DOHH2 (cell line): Measurements from ENCODE around the gene SLC39A6.

Experiments used
- EZH2phosphoT487 ChIP-seq: fragments of 200-600 bp; sonication (generic); IDR thresholded peaks from 2 replicates; pipeline ENCODE4 v1.6.1; 2017; ENCODE audit warnings: borderline replicate concordance, mild to moderate bottlenecking, antibody characterized with exemption, low read length, moderate library complexity, mixed read lengths
- TF ChIP-seq, protein P1 (sequence below): fragments of 200-600 bp; sonication (generic); IDR thresholded peaks from one replicate; pipeline ENCODE4 v1.5.1; 2014; ENCODE audit warnings: antibody characterized with exemption, mild to moderate bottlenecking, low read depth, low read length; ENCODE audit not compliant: poor library complexity, severe bottlenecking

DNA sequence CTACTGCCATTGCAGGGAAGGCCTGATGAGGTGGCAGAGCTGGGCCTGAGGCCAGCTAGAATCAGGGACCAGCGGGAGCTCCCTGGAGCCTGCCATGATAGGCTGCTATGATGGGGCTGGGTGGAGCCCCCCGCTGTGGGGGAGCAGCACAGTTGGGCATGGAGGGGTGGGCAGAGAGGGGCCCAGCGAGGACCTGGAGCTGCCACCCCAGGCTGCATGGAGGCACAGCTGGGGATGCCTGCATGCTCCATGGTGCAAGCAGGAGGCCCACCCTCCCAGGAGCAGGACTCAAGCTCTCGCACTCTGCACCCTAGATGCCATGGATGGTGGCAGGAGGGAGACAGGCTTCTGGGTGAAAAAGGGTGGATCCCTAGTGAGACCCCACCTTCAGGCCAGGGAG lies 43.9 kb downstream of the SLC39A6 start:
- TF ChIP-seq, protein P1, sequence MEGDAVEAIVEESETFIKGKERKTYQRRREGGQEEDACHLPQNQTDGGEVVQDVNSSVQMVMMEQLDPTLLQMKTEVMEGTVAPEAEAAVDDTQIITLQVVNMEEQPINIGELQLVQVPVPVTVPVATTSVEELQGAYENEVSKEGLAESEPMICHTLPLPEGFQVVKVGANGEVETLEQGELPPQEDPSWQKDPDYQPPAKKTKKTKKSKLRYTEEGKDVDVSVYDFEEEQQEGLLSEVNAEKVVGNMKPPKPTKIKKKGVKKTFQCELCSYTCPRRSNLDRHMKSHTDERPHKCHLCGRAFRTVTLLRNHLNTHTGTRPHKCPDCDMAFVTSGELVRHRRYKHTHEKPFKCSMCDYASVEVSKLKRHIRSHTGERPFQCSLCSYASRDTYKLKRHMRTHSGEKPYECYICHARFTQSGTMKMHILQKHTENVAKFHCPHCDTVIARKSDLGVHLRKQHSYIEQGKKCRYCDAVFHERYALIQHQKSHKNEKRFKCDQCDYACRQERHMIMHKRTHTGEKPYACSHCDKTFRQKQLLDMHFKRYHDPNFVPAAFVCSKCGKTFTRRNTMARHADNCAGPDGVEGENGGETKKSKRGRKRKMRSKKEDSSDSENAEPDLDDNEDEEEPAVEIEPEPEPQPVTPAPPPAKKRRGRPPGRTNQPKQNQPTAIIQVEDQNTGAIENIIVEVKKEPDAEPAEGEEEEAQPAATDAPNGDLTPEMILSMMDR: no peak
- TF ChIP-seq EZH2phosphoT487: no peak
